ENCODE data around the gene ARHGAP40.

The ARHGAP40 gene

DNA sequence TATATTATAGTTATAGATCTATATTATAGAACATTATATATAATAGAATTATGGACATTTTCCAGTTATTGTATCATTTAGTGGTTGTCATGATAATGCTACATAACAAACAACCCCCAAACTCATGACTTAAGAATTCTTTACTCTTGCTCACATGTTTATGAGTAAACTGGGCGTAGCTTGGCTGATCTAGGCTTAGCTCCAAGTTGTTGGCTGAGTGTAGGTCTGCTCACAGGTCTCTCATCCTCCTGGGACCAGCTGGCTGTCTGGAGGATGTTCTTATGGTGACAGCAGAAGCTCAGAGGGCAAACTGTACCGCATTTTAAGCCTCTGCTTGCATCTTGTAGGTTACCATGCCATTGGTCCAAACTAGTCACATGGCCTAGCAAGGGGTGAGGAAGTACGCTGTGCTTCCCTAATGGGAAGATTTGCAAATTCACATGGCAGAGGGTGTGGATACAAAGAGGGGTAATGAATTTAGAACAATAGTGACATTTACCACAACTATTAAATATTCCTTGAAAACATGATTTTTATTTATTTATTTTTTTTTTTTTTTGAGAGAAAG, 34.2 kb downstream of the ARHGAP40 start:
- Histone ChIP-seq H2BK12ac (ENCODE audit: low read length in 2 of 2) (no peak overlapping the region), H4K8ac (ENCODE audit: low read length) (no peak overlapping the region), H2BK120ac (ENCODE audit: low read depth, low read length) (no peak overlapping the region), H4K91ac (ENCODE audit: low read length) (no peak overlapping the region), H3K23ac (ENCODE audit: low read length in 2 of 2) (no peak overlapping the region), H3K4me3 (ENCODE audit: insufficient read depth in 1 of 2, low read depth in 1 of 2, low read length in 2 of 2) (no peak overlapping the region), H3K9ac (ENCODE audit: low read length) (no peak overlapping the region), H3K9me3 (ENCODE audit: control insufficient read depth, low read length) (no peaks in the 10 kb centered on the region), H3K4ac (ENCODE audit: low read depth in 1 of 2, low read length in 2 of 2) (no peak overlapping the region), H3K18ac (ENCODE audit: low read depth in 1 of 2, low read length in 2 of 2) (no peak overlapping the region), H2BK15ac (ENCODE audit: low read depth, poor library complexity, severe bottlenecking) (no peak overlapping the region), H3K4me2 (ENCODE audit: low read length, poor library complexity, severe bottlenecking) (no peak overlapping the region), H3K14ac (ENCODE audit: low read length in 2 of 2) (no peak overlapping the region), H3K4me1 (ENCODE audit: control insufficient read depth, insufficient read depth, low read depth, low read length) (peaks cover 4% of the 10 kb centered on the region), H3K79me1 (replicated peaks; ENCODE audit: low read length, poor library complexity, severe bottlenecking) (no peaks in the 10 kb centered on the region), H3K36me3 (ENCODE audit: control insufficient read depth in 1 of 2, insufficient read depth in 2 of 2, low read depth in 1 of 2, low read length in 2 of 2) (peaks cover 0 to 8% of the 10 kb centered on the region in 2 experiments), H3K27me3 (ENCODE audit: control insufficient read depth in 1 of 2, insufficient read depth in 1 of 2, low read length in 2 of 2) (peaks cover 0 to 34% of the 10 kb centered on the region in 2 experiments), H2AK5ac (ENCODE audit: low read length, severe bottlenecking) (no peak overlapping the region), H2AFZ (ENCODE audit: low read depth, low read length) (no peak overlapping the region), H3K27ac (ENCODE audit: low read length, poor library complexity, severe bottlenecking) (no peak overlapping the region), H2BK5ac (ENCODE audit: low read depth, low read length, poor library complexity, severe bottlenecking) (no peak overlapping the region)
- whole genome bisulfite sequencing, result 40% methylated on average over 2 of the region's 3 CpGs
- DNase-seq, result peak; percentile 53

GRCh38 chr20:38640521-38640920, 38.9 kb downstream of the ARHGAP40 start:
- H3K9ac ChIP-seq (ENCODE audit: low read length), result no peak overlapping the region
- no peak for DNase-seq
- WGBS, result 62% methylated on average over 4 of the region's 4 CpGs
- no peaks in the 10 kb centered on the region for H3K9me3 ChIP-seq (ENCODE audit: control insufficient read depth, low read length)
- no peak overlapping the region for H3K23ac ChIP-seq (ENCODE audit: low read length in 2 of 2)
- H4K8ac ChIP-seq (ENCODE audit: low read length), result no peak overlapping the region
- H3K4ac ChIP-seq (ENCODE audit: low read depth in 1 of 2, low read length in 2 of 2), result no peak overlapping the region
- H3K18ac ChIP-seq (ENCODE audit: low read depth in 1 of 2, low read length in 2 of 2), result no peak overlapping the region
- H2AK5ac ChIP-seq (ENCODE audit: low read length, severe bottlenecking), result no peak overlapping the region
- no peak overlapping the region for H2BK120ac ChIP-seq (ENCODE audit: low read depth, low read length)
- H3K27ac ChIP-seq (ENCODE audit: low read length, poor library complexity, severe bottlenecking), result no peak overlapping the region
- H3K36me3 ChIP-seq (ENCODE audit: control insufficient read depth in 1 of 2, insufficient read depth in 2 of 2, low read depth in 1 of 2, low read length in 2 of 2), result peaks cover 0 to 8% of the 10 kb centered on the region in 2 experiments
- H3K27me3 ChIP-seq (ENCODE audit: control insufficient read depth in 1 of 2, insufficient read depth in 1 of 2, low read length in 2 of 2), result peaks cover 28 to 70% of the 10 kb centered on the region in 2 experiments
- H2BK15ac ChIP-seq (ENCODE audit: low read depth, poor library complexity, severe bottlenecking), result no peak overlapping the region
- H3K4me1 ChIP-seq (ENCODE audit: control insufficient read depth, insufficient read depth, low read depth, low read length), result no peaks in the 10 kb centered on the region
- H2AFZ ChIP-seq (ENCODE audit: low read depth, low read length), result no peak overlapping the region
- no peaks in the 10 kb centered on the region for H3K79me1 ChIP-seq (replicated peaks; ENCODE audit: low read length, poor library complexity, severe bottlenecking)
- H3K4me2 ChIP-seq (ENCODE audit: low read length, poor library complexity, severe bottlenecking), result no peak overlapping the region
- H2BK5ac ChIP-seq (ENCODE audit: low read depth, low read length, poor library complexity, severe bottlenecking), result no peak overlapping the region
- H3K4me3 ChIP-seq (ENCODE audit: insufficient read depth in 1 of 2, low read depth in 1 of 2, low read length in 2 of 2), result no peak overlapping the region
- H3K14ac ChIP-seq (ENCODE audit: low read length in 2 of 2), result no peak overlapping the region
- no peak overlapping the region for H2BK12ac ChIP-seq (ENCODE audit: low read length in 2 of 2)
- no peak overlapping the region for H4K91ac ChIP-seq (ENCODE audit: low read length)

- H3K18ac ChIP-seq (ENCODE audit: low read depth in 1 of 2, low read length in 2 of 2), result no peak overlapping the region
- H3K79me1 ChIP-seq (replicated peaks; ENCODE audit: low read length, poor library complexity, severe bottlenecking), result no peaks in the 10 kb centered on the region
- no peak overlapping the region for H3K14ac ChIP-seq (ENCODE audit: low read length in 2 of 2)
- no peak overlapping the region for H2AFZ ChIP-seq (ENCODE audit: low read depth, low read length)
- H3K9me3 ChIP-seq (ENCODE audit: control insufficient read depth, low read length), result no peaks in the 10 kb centered on the region
- no peak overlapping the region for H3K4me3 ChIP-seq (ENCODE audit: insufficient read depth in 1 of 2, low read depth in 1 of 2, low read length in 2 of 2)
- H2BK120ac ChIP-seq (ENCODE audit: low read depth, low read length), result no peak overlapping the region
- peaks cover 0 to 8% of the 10 kb centered on the region in 2 experiments for H3K36me3 ChIP-seq (ENCODE audit: control insufficient read depth in 1 of 2, insufficient read depth in 2 of 2, low read depth in 1 of 2, low read length in 2 of 2)
- no peak overlapping the region for H2BK5ac ChIP-seq (ENCODE audit: low read depth, low read length, poor library complexity, severe bottlenecking)
- DNase-seq, result no peak
- no peak overlapping the region for H2AK5ac ChIP-seq (ENCODE audit: low read length, severe bottlenecking)
- no peak overlapping the region for H4K91ac ChIP-seq (ENCODE audit: low read length)
- H3K27ac ChIP-seq (ENCODE audit: low read length, poor library complexity, severe bottlenecking), result no peak overlapping the region
- no peak overlapping the region for H2BK12ac ChIP-seq (ENCODE audit: low read length in 2 of 2)
- no peak overlapping the region for H2BK15ac ChIP-seq (ENCODE audit: low read depth, poor library complexity, severe bottlenecking)
- 80% methylated on average over 2 of the region's 2 CpGs for WGBS
- no peak overlapping the region for H3K4me2 ChIP-seq (ENCODE audit: low read length, poor library complexity, severe bottlenecking)
- H3K27me3 ChIP-seq (ENCODE audit: control insufficient read depth in 1 of 2, insufficient read depth in 1 of 2, low read length in 2 of 2), result peaks cover 38 to 86% of the 10 kb centered on the region in 2 experiments
- H4K8ac ChIP-seq (ENCODE audit: low read length), result no peak overlapping the region
- H3K23ac ChIP-seq (ENCODE audit: low read length in 2 of 2), result no peak overlapping the region
- H3K4me1 ChIP-seq (ENCODE audit: control insufficient read depth, insufficient read depth, low read depth, low read length), result peaks cover 5% of the 10 kb centered on the region
- no peak overlapping the region for H3K4ac ChIP-seq (ENCODE audit: low read depth in 1 of 2, low read length in 2 of 2)
- H3K9ac ChIP-seq (ENCODE audit: low read length), result no peak overlapping the region
These were observed 40.9 kb downstream of the ARHGAP40 start for GRCh38 chr20:38642498-38642897.

DNA sequence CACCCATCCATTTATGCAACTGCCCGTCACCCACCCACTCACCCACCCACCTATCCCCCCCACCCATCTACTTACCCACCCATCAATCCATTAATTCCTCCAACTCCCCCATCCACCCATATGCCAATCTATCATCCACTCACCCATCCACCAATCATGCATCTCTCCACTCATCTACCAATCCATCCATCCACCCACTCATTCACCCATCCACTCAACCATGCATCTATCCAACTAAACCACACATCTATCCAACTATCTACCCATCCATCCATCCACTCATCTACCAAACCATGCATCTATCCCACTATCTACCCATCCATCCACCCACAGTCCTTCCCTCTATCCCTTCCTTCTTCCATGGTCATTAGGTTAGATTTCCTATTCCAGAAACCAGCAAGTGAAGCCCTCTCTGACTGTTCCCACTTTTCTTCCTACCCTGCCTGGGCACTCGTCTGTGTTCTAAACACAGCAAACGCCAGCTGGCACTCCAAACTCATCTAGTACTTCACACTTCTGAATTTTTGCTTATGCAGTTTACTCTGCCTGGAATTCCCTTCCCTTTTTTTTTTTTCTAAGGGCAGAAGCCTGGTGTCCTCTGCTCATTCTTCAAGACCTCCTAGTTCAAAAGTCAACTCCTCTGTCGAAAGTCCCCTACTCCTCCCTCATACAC, 43.1 kb downstream of the ARHGAP40 start:
- Histone ChIP-seq H2BK12ac (ENCODE audit: low read length in 2 of 2) (no peak overlapping the region), H4K91ac (ENCODE audit: low read length) (no peak overlapping the region), H3K9ac (ENCODE audit: low read length) (no peak overlapping the region), H3K18ac (ENCODE audit: low read depth in 1 of 2, low read length in 2 of 2) (no peak overlapping the region), H3K36me3 (ENCODE audit: control insufficient read depth in 1 of 2, insufficient read depth in 2 of 2, low read depth in 1 of 2, low read length in 2 of 2) (no peaks in the 10 kb centered on the region), H3K4me2 (ENCODE audit: low read length, poor library complexity, severe bottlenecking) (no peak overlapping the region), H3K4ac (ENCODE audit: low read depth in 1 of 2, low read length in 2 of 2) (no peak overlapping the region), H3K27me3 (ENCODE audit: control insufficient read depth in 1 of 2, insufficient read depth in 1 of 2, low read length in 2 of 2) (peaks cover 50 to 94% of the 10 kb centered on the region in 2 experiments), H2BK15ac (ENCODE audit: low read depth, poor library complexity, severe bottlenecking) (no peak overlapping the region), H3K23ac (ENCODE audit: low read length in 2 of 2) (no peak overlapping the region), H2BK5ac (ENCODE audit: low read depth, low read length, poor library complexity, severe bottlenecking) (no peak overlapping the region), H2AK5ac (ENCODE audit: low read length, severe bottlenecking) (no peak overlapping the region), H3K4me1 (ENCODE audit: control insufficient read depth, insufficient read depth, low read depth, low read length) (peaks cover 5% of the 10 kb centered on the region), H3K79me1 (replicated peaks; ENCODE audit: low read length, poor library complexity, severe bottlenecking) (no peaks in the 10 kb centered on the region), H3K27ac (ENCODE audit: low read length, poor library complexity, severe bottlenecking) (no peak overlapping the region), H3K9me3 (ENCODE audit: control insufficient read depth, low read length) (no peaks in the 10 kb centered on the region), H2BK120ac (ENCODE audit: low read depth, low read length) (no peak overlapping the region), H3K14ac (ENCODE audit: low read length in 2 of 2) (no peak overlapping the region), H3K4me3 (ENCODE audit: insufficient read depth in 1 of 2, low read depth in 1 of 2, low read length in 2 of 2) (no peak overlapping the region), H2AFZ (ENCODE audit: low read depth, low read length) (no peak overlapping the region), H4K8ac (ENCODE audit: low read length) (no peak overlapping the region)
- no peak for DNase-seq
- 73% methylated on average over 3 of the region's 4 CpGs for WGBS
